Nephron progenitor cell (in vitro differentiated cells): ENCODE data around the gene FSIP1.

Source experiments
- DNase-seq: peaks from one replicate; pipeline ENCODE4 v3.0.0; 2021
- H3K27ac Mint-ChIP-seq: 2 replicates; pipeline ENCODE4 v1.8.0; 2021; ENCODE audit warnings: mild to moderate bottlenecking, moderate library complexity, mixed read lengths
- H3K27me3 Mint-ChIP-seq: 2 replicates; pipeline ENCODE4 v1.8.0; 2021; ENCODE audit warnings: mild to moderate bottlenecking, low read depth, mixed read lengths; ENCODE audit not compliant: poor library complexity
- H3K36me3 Mint-ChIP-seq: 2 replicates; pipeline ENCODE4 v1.8.0; 2021; ENCODE audit warnings: low read depth, mixed read lengths
- H3K4me1 Mint-ChIP-seq: 2 replicates; pipeline ENCODE4 v1.8.0; 2021; ENCODE audit warnings: mixed read lengths
- H3K4me3 Mint-ChIP-seq: 2 replicates; pipeline ENCODE4 v1.8.0; 2021; ENCODE audit warnings: mild to moderate bottlenecking, moderate library complexity, mixed read lengths
- H3K9me3 Mint-ChIP-seq: 2 replicates; pipeline ENCODE4 v1.8.0; 2021; ENCODE audit warnings: mild to moderate bottlenecking, moderate library complexity, mixed read lengths
- CTCF ChIP-seq: fragments of 200-600 bp; sonication (generic); IDR thresholded peaks from 2 replicates; pipeline ENCODE4 v1.5.0; 2021; ENCODE audit warnings: antibody characterized with exemption

The FSIP1 gene

GRCh38 chr15:39609166-39609916 is 173.3 kb downstream of the FSIP1 start:
- peaks cover 5% of the 10 kb centered on the region for H3K36me3 Mint-ChIP-seq
- TF ChIP-seq CTCF: no peak
- no peak overlapping the region for H3K27ac Mint-ChIP-seq
- no peaks in the 10 kb centered on the region for H3K4me1 Mint-ChIP-seq
- DNase-seq: no peak
- H3K27me3 Mint-ChIP-seq: peaks cover 5% of the 10 kb centered on the region
- peaks cover 44% of the 10 kb centered on the region for H3K9me3 Mint-ChIP-seq
- no peak overlapping the region for H3K4me3 Mint-ChIP-seq

GRCh38 chr15:39608185-39609139 is 174.2 kb downstream of the FSIP1 start:
- no peak for TF ChIP-seq CTCF
- DNase-seq: no peak
- Mint-ChIP-seq H3K4me1 (no peaks in the 10 kb centered on the region), H3K9me3 (peaks cover 35% of the 10 kb centered on the region), H3K36me3 (peaks cover 5% of the 10 kb centered on the region), H3K4me3 (no peak overlapping the region), H3K27ac (no peak overlapping the region), H3K27me3 (peaks cover 5% of the 10 kb centered on the region)

- no peak for DNase-seq
These were observed 177.5 kb downstream of the FSIP1 start for GRCh38 chr15:39605146-39605545.

GRCh38 chr15:39602143-39602542 is 180.5 kb downstream of the FSIP1 start:
- Mint-ChIP-seq H3K27ac (no peak overlapping the region), H3K36me3 (no peaks in the 10 kb centered on the region), H3K4me3 (no peak overlapping the region), H3K9me3 (no peaks in the 10 kb centered on the region), H3K27me3 (peaks cover 2% of the 10 kb centered on the region), H3K4me1 (no peaks in the 10 kb centered on the region)
- no peak for DNase-seq
- no peak for TF ChIP-seq CTCF

More at GRCh38 chr15:39605146-39605545, 177.5 kb downstream of the FSIP1 start:
- no peak overlapping the region for H3K27ac Mint-ChIP-seq
- H3K9me3 Mint-ChIP-seq: peaks cover 10% of the 10 kb centered on the region
- peaks cover 5% of the 10 kb centered on the region for H3K27me3 Mint-ChIP-seq
- H3K36me3 Mint-ChIP-seq: no peaks in the 10 kb centered on the region
- no peak overlapping the region for H3K4me3 Mint-ChIP-seq
- H3K4me1 Mint-ChIP-seq: no peaks in the 10 kb centered on the region
- no peak for TF ChIP-seq CTCF

GRCh38 chr15:39599871-39600270 is 182.8 kb downstream of the FSIP1 start:
- Mint-ChIP-seq H3K36me3 (peaks cover 10% of the 10 kb centered on the region), H3K4me3 (no peak overlapping the region), H3K27ac (no peak overlapping the region), H3K9me3 (no peaks in the 10 kb centered on the region), H3K4me1 (no peaks in the 10 kb centered on the region), H3K27me3 (no peaks in the 10 kb centered on the region)
- DNase-seq: no peak
- no peak for TF ChIP-seq CTCF
